Stimulated activated effector memory CD8-positive, alpha-beta T cell treated with anti-CD3 and anti-CD28 coated beads, Interleukin-12 subunit alpha, Interleukin-12 subunit beta, amount 100 ng/mL, for 72 hours (primary cell): ENCODE data around the gene IQCF5.
"Not testable (repeated sequence)": the region's sequence is repeated elsewhere in the genome, so short reads cannot be mapped to it uniquely, and the experiment has no call there.

Source experiments
- ATAC-seq: fragments of 150-1000 bp; cut with Tn5 transposase; 2 replicates; pipeline ENCODE4 v1.10.0; 2021
- DNase-seq, 2 donors: peaks; one replicate each; pipeline ENCODE4 v3.0.0; 2021 to 2022; ENCODE audit warnings: low spot score in 2 of 2
- H3K27ac Mint-ChIP-seq: one replicate; pipeline ENCODE4 v1.8.0; 2022; ENCODE audit warnings: mild to moderate bottlenecking, mixed read lengths
- H3K36me3 Mint-ChIP-seq: one replicate; pipeline ENCODE4 v1.8.0; 2022; ENCODE audit warnings: mild to moderate bottlenecking, mixed read lengths
- H3K4me1 Mint-ChIP-seq: one replicate; pipeline ENCODE4 v1.8.0; 2022; ENCODE audit warnings: mixed read lengths
- H3K4me3 Mint-ChIP-seq: one replicate; pipeline ENCODE4 v1.8.0; 2022; ENCODE audit warnings: mild to moderate bottlenecking, mixed read lengths
- H3K9me3 Mint-ChIP-seq: one replicate; pipeline ENCODE4 v1.8.0; 2022; ENCODE audit warnings: mixed read lengths

IQCF5 gene

DNA sequence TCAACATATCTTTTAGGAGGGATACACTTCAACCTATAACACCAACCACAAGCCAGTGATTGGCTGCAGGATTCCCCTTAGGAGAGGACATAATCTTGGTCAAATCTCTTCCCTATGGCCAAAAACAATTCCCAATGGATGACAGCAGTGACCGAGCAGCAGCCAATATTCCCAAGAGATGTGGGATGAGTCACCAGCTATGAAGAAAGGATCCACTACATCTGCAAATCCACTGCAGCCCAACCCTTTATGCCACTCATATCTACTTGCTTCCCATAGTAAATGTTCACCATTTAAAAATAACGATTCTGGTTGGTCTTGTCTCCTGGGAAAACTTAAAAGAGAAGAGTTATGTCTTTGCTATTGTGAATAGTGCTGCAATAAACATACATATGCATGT, 4.5 kb upstream of the IQCF5 start:
- ATAC-seq: no peak
- no peaks in the 10 kb centered on the region for H3K36me3 Mint-ChIP-seq
- no peak for DNase-seq
- no peak overlapping the region for H3K4me3 Mint-ChIP-seq
- H3K4me1 Mint-ChIP-seq: no peaks in the 10 kb centered on the region
- H3K9me3 Mint-ChIP-seq: no peaks in the 10 kb centered on the region
- no peak overlapping the region for H3K27ac Mint-ChIP-seq

DNA sequence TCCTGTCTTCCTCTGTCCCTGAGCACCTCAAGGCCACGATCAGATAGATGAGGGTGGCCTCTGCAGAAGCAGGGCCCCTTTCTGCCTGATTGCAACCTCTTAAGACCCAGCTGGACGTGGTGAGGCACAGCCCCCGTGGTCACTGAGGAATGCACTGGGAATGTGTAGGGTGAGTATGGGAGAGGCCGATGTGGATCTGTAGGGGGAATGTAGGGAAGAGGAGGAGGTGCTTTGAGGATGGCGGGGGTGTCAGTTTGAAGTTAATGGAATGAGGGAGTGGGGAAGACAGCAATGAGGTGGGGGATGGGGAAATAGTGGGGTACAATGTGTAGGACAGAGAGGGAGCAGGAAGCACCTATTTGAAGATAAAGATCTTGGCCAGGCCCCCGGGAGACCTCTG, 785 bp upstream of the IQCF5 start:
- Mint-ChIP-seq H3K4me3 (no peak overlapping the region), H3K27ac (no peak overlapping the region), H3K36me3 (no peaks in the 10 kb centered on the region), H3K9me3 (no peaks in the 10 kb centered on the region), H3K4me1 (peaks cover 9% of the 10 kb centered on the region)
- DNase-seq (peak in 1 of 2 donors; percentile 37), ATAC-seq (no peak)

- Mint-ChIP-seq H3K4me3 (no peak overlapping the region), H3K9me3 (no peaks in the 10 kb centered on the region), H3K36me3 (no peaks in the 10 kb centered on the region), H3K27ac (no peak overlapping the region), H3K4me1 (peaks cover 9% of the 10 kb centered on the region)
- ATAC-seq (peak; percentile 24), DNase-seq (no peak)
These were observed 512 bp downstream of the IQCF5 start for GRCh38 chr3:51874889-51875288.

DNA sequence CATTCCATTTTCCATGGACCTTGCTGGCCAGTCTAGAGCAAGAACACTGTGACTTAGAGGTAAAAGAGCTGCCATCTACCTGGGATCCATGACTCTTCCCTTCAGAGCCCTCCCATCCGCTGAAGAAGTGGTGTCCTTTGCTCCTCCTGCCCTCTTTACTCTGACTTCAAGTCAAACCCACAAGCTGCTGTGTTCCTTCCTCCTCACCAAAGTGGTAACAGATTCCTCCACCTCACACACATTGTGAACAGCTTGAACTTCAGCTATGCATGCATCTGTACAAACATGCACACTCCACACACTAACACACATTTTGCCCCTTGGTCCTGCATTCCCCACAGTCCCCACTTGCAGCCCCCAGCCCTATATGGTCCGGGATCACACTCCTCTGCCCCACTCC, 990 bp downstream of the IQCF5 start:
- Mint-ChIP-seq H3K36me3 (no peaks in the 10 kb centered on the region), H3K4me3 (no peak overlapping the region), H3K4me1 (peaks cover 9% of the 10 kb centered on the region), H3K27ac (no peak overlapping the region), H3K9me3 (no peaks in the 10 kb centered on the region)
- ATAC-seq: no peak
- DNase-seq: no peak

- peaks cover 9% of the 10 kb centered on the region for H3K4me1 Mint-ChIP-seq
- ATAC-seq (no peak), DNase-seq (no peak)
- H3K36me3 Mint-ChIP-seq: no peaks in the 10 kb centered on the region
- H3K9me3 Mint-ChIP-seq: no peaks in the 10 kb centered on the region
- H3K27ac Mint-ChIP-seq: no peak overlapping the region
- H3K4me3 Mint-ChIP-seq: no peak overlapping the region
These were observed 1.5 kb downstream of the IQCF5 start for GRCh38 chr3:51873876-51874275.

DNA sequence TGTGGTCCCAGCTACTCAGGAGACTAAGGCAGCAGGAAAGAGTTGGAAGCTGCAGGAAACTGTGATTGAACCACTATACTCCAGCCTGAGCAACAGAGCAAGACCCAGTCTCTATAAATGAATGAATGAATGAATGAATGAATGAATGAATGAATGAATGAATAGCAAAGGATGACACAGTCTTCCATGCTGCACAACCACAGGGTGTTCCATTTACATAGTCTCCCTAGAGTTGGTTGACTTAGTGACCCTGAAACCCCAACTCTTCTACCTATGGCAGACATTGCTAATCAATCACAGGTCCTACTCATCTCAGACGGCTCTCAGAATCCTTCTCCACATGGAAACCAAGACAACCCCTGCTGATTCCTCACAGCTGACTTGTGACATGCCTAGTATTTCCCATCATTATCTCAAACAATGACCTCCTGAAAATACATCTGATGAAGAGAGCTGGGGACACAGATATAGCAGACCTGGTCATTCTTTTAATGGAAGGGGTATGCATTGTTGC, 2.1 kb downstream of the IQCF5 start:
- Mint-ChIP-seq H3K9me3 (no peaks in the 10 kb centered on the region), H3K36me3 (no peaks in the 10 kb centered on the region), H3K27ac (no peak overlapping the region), H3K4me3 (no peak overlapping the region), H3K4me1 (peaks cover 9% of the 10 kb centered on the region)
- DNase-seq (no peak), ATAC-seq (no peak)

DNA sequence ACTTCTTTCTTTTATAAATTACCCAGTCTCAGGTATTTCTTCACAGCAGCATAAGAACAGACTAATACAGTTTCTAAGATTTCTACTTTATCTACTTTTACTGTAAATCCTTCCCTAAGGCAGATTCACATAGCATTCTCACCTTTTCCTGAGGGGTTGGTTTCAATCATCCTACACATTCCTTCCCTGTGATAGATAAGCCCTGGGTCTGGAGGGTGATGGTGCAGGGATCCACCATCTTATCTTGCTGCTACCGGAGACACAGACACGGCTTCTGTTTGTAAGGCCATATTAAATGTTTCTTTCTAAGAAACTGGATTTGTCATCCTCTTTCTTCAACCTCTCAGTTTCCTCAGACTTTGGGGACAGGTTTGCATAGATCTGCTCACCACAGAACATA, 6.1 kb downstream of the IQCF5 start:
- no peaks in the 10 kb centered on the region for H3K9me3 Mint-ChIP-seq

DNA sequence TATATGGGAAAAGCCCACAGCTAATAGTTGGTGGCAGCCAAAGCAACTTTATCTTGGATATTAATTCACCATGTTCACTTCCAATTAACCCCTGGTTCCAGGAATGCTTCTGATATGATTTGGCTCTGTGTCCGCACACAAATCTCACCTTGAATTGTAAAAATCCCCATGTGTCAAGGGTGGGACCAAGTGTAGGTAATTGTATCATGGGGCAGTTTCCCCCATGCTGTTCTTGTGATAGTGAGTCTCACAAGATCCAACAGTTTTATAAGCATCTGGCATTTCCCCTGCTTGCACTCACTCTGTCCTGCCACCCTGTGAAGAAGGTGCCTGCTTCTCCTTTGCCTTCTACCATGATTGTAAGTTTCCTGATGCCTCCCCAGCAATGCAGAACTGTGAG, 6.5 kb downstream of the IQCF5 start:
- H3K4me1 Mint-ChIP-seq, H3K4me3 Mint-ChIP-seq, DNase-seq, H3K9me3 Mint-ChIP-seq, H3K36me3 Mint-ChIP-seq, ATAC-seq, H3K27ac Mint-ChIP-seq: not testable (repeated sequence)

More for the DNA sequence above, 6.1 kb downstream of the IQCF5 start:
- H3K36me3 Mint-ChIP-seq: no peaks in the 10 kb centered on the region
- DNase-seq: no peak
- no peak for ATAC-seq
- peaks cover 3% of the 10 kb centered on the region for H3K4me1 Mint-ChIP-seq
- no peak overlapping the region for H3K4me3 Mint-ChIP-seq
- H3K27ac Mint-ChIP-seq: no peak overlapping the region

- Mint-ChIP-seq H3K36me3 (no peaks in the 10 kb centered on the region), H3K9me3 (no peaks in the 10 kb centered on the region), H3K4me3 (no peak overlapping the region), H3K27ac (no peak overlapping the region), H3K4me1 (no peaks in the 10 kb centered on the region)
- ATAC-seq (no peak), DNase-seq (peak in 1 of 2 donors; percentile 41)
These were observed 12.5 kb downstream of the IQCF5 start for GRCh38 chr3:51862886-51863285.

DNA sequence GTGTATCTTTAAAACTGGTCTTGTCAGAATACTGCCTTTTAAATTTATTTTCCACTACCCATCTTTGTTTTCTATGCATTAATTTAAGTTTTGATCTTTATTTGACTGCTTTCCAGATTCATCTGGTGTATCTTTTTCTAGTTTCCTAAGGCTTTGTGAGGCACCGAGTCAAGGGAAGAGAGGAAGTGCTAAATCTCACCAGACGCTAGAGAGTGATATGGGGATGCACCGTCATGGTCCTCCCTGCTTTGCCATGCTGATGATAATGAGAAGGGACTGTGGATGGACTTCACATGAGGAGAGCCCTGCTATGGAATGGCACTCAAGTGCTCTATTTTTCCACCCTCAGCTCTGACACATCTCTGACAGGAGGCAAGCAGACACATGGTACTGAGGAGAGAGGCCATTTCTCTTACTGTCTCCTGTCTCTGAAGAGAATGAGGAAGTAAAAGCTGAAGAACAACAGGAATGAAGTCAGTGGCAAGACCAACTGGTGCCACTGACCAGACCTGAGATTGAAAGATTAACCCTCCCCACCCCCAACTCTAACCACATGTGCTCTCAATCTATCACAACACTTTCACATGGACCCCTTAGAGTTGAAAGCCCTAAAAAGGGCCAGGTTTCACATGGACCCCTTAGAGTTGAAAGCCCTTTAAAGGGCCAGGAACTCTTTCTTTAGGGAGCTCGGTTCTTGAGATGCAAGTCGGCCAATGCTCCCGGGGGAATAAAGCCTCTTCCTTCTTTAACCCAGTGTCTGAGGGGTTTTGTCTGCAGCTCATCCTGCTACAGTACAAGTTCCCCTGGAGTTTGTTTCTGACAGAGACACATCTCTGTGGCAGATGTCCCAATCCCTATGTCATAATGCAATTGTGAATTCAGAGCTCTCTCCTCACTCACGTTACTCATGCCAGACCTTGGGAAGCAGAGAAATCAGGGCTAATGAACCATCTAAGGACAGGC, 14.4 kb downstream of the IQCF5 start, which contains the start of gene IQCF2:
IQCF2 (plus strand) TSS at position 913 of the 963 bp plus-strand sequence. CDS start 52 bp downstream, outside the sequence.
- DNase-seq (peak in 1 of 2 donors; percentile 38), ATAC-seq (no peak)
- Mint-ChIP-seq H3K36me3 (no peaks in the 10 kb centered on the region), H3K9me3 (no peaks in the 10 kb centered on the region), H3K27ac (no peak within 1 kb of the TSS), H3K4me3 (no peak within 1 kb of the TSS), H3K4me1 (no peaks in the 10 kb centered on the region)

- H3K4me1 Mint-ChIP-seq, H3K4me3 Mint-ChIP-seq, H3K9me3 Mint-ChIP-seq, ATAC-seq, H3K36me3 Mint-ChIP-seq, H3K27ac Mint-ChIP-seq, DNase-seq: not testable (repeated sequence)
These were observed 20.0 kb downstream of the IQCF5 start for GRCh38 chr3:51855411-51855810.

GRCh38 chr3:51845129-51845528, 30.3 kb downstream of the IQCF5 start:
- Mint-ChIP-seq H3K36me3 (no peaks in the 10 kb centered on the region), H3K4me1 (no peaks in the 10 kb centered on the region), H3K9me3 (peaks cover 8% of the 10 kb centered on the region), H3K27ac (no peak overlapping the region), H3K4me3 (no peak overlapping the region)
- DNase-seq: no peak
- no peak for ATAC-seq

- Mint-ChIP-seq H3K36me3 (no peaks in the 10 kb centered on the region), H3K4me1 (no peaks in the 10 kb centered on the region), H3K27ac (no peak overlapping the region), H3K9me3 (peaks cover 4% of the 10 kb centered on the region), H3K4me3 (no peak overlapping the region)
- ATAC-seq (no peak), DNase-seq (no peak)
These were observed 38.8 kb downstream of the IQCF5 start for GRCh38 chr3:51836606-51837005.

DNA sequence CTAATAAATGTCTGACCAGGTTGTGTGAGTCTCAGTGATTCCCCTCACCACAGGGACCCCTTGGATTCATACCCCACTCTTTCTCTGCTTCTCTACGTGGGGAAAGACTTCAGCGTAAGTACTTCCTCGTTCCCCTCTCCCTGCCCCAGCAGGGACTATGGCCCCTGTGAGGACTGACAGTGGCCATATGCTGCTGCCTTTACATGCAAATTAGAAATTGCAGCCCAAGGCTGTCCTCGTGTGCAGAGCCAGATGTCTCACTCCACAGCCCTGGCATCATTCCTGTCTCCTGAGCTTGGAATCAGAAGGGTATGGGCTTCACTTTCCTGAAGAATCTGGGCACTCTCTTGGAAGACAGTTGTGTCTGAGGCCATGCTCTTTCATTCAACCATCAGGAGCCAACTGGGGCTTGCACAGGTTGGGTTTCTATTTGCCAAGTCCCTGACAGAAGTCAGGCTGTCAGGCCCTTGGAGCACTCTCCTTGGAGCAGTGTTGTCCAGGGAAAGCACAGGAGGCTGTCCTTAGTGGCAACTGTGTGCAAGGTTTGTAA, 44.5 kb downstream of the IQCF5 start:
- Mint-ChIP-seq H3K36me3 (no peaks in the 10 kb centered on the region), H3K27ac (no peak overlapping the region), H3K4me3 (no peak overlapping the region), H3K9me3 (peaks cover 13% of the 10 kb centered on the region), H3K4me1 (no peaks in the 10 kb centered on the region)
- DNase-seq (no peak), ATAC-seq (no peak)

DNA sequence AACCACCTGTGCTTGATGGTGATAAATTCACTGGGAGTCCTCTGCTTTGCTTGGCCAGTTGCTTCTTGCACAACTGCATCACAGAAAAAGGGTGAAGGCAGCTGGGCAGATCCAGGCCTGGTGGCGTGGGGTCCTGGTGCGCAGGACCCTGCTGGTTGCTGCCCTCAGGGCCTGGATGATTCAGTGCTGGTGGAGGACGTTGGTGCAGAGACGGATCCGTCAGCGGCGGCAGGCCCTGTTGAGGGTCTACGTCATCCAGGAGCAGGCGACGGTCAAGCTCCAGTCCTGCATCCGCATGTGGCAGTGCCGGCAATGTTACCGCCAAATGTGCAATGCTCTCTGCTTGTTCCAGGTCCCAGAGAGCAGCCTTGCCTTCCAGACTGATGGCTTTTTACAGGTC, 45.1 kb downstream of the IQCF5 start:
- no peaks in the 10 kb centered on the region for H3K4me1 Mint-ChIP-seq
- no peak overlapping the region for H3K4me3 Mint-ChIP-seq
- no peak overlapping the region for H3K27ac Mint-ChIP-seq
- peaks cover 13% of the 10 kb centered on the region for H3K9me3 Mint-ChIP-seq
- ATAC-seq (no peak), DNase-seq (no peak)
- H3K36me3 Mint-ChIP-seq: no peaks in the 10 kb centered on the region

DNA sequence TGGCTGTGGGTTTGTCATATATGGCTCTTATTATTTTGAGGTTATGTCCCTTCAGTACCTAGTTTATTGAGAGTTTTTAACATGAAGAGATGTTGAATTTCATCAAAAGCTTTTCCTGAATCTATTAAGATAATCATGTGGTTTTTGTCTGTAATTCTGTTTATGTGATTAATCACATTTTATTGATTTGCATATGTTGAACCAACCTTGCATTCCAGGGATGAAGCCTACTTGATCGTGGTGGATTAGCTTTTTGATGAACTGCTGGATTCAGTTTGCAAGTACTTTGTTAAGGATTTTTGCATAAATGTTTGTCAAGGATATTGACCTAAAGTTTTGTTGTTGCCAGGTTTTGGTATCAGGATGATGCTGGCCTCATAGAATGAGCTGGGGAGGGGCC, 47.1 kb downstream of the IQCF5 start:
- Mint-ChIP-seq H3K36me3 (no peaks in the 10 kb centered on the region), H3K4me1 (peaks cover 3% of the 10 kb centered on the region), H3K9me3 (peaks cover 9% of the 10 kb centered on the region), H3K27ac (no peak overlapping the region), H3K4me3 (no peak overlapping the region)
- ATAC-seq (no peak), DNase-seq (peak in 1 of 2 donors; percentile 3)
